Neural progenitor cell (in vitro differentiated cells): ENCODE data around the gene VPS16.

ENCODE experiments used
- CTCF ChIP-seq: fragments of 200-600 bp; sonication (generic); IDR thresholded peaks from 2 replicates; pipeline ENCODE4 v1.5.1; 2017; ENCODE audit warnings: antibody characterized with exemption, mild to moderate bottlenecking
- EZH2 ChIP-seq: fragments of 200-600 bp; sonication (generic); IDR thresholded peaks from 2 replicates; pipeline ENCODE4 v1.6.1; 2017; ENCODE audit warnings: antibody characterized with exemption, mild to moderate bottlenecking, moderate library complexity
- EZH2phosphoT487 ChIP-seq: fragments of 200-600 bp; sonication (generic); IDR thresholded peaks from 2 replicates; pipeline ENCODE4 v1.6.1; 2017; ENCODE audit warnings: antibody characterized with exemption

- no peak for TF ChIP-seq EZH2
- no peak for TF ChIP-seq CTCF
- TF ChIP-seq EZH2phosphoT487: no peak
These were observed 28.8 kb downstream of the VPS16 start for GRCh38 chr20:2869381-2869780.
